ENCODE data around the gene FXR2. TPM values are rescaled to one million over a fixed set of nuclear protein-coding genes. Genes with fewer than 3 reads are reported as not detected.
A peak's percentile ranks its signal among the peaks of the same experiment; 100 is the strongest.

Gene FXR2
- total and polyA plus RNA-seq, 10 of the 15 experiments (the other 5 are each of a cell fraction or from before 2014, with no cell fraction given): 1.6 to 33.3 (median 22.0) TPM

GRCh38 chr17:7561028-7561575 is 53.6 kb downstream of the FXR2 start (continued):
- TF ChIP-seq NFXL1 (IDR thresholded peaks at IDR 0.05; ENCODE audit: borderline replicate concordance) (no peak), NBN (IDR thresholded peaks at IDR 0.05) (peak; percentile 82; the same call in 1 of the 2 replicates), RELA (IDR thresholded peaks at IDR 0.05; ENCODE audit: borderline replicate concordance, partially characterized antibody) (peak; percentile 37)

DNA sequence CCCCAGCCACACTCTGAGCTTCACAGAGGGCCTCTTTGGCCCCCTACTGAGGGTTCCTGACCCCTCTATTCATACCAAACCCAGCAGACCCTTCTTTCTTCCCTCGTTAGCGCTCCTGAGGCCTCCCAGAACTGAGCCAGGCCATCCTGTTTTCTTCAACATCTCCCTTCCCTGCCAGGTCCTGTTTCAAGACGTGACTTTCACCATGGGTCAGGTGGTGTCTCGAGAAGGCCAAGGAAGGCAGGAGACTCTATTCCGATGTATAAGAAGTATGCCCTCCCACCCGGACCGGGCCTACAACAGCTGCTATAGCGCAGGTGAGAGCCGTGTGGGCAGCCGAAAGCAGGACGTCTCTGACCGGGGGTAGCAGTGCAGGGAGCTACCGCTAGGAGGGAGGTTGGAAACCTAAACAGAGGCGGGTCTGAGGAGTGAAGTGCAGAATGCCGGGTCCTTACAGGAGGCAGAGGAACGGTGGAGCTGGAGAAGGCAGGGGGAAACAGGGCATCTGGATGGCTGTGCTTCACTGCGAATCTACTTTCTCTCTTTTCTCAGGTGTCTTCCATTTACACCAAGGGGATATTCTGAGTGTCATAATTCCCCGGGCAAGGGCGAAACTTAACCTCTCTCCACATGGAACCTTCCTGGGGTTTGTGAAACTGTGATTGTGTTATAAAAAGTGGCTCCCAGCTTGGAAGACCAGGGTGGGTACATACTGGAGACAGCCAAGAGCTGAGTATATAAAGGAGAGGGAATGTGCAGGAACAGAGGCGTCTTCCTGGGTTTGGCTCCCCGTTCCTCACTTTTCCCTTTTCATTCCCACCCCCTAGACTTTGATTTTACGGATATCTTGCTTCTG is 54.3 kb downstream of the FXR2 start:
- Histone ChIP-seq H3K4me1 (ENCODE audit: control insufficient read depth, insufficient read depth, low read length) (peaks cover 37% of the 10 kb centered on the region), H2AFZ (ENCODE audit: control insufficient read depth, low read depth, low read length) (peak overlapping the region; percentile 52), H3K4me2 (ENCODE audit: control insufficient read depth, insufficient read depth) (peak overlapping the region; percentile 92), H3K4me3 (peak overlapping the region; percentile 92; the same call in 1 of the 2 replicates), H3K9ac (ENCODE audit: control insufficient read depth, insufficient read depth, low read length) (peak overlapping the region; percentile 18; the same call in 1 of the 2 replicates), H3K36me3 (ENCODE audit: control insufficient read depth in 2 of 2, insufficient read depth in 2 of 2, low read length in 1 of 2) (peaks cover 7 to 10% of the 10 kb centered on the region in 2 experiments; a peak in 3 of 4 replicates), H3K79me2 (ENCODE audit: control insufficient read depth, insufficient read depth, low read length) (peaks cover 32% of the 10 kb centered on the region), H3K27ac (ENCODE audit: control insufficient read depth, insufficient read depth) (0 out of 2 replicates have a peak overlapping the region, but pooled peaks have one; percentile 2), H4K20me1 (ENCODE audit: control insufficient read depth, insufficient read depth) (no peaks in the 10 kb centered on the region), H3K9me3 (replicated peaks; ENCODE audit: control insufficient read depth, insufficient read depth, low read length) (no peaks in the 10 kb centered on the region), H3K27me3 (replicated peaks in 1 of 2; ENCODE audit: control insufficient read depth in 2 of 2, insufficient read depth in 2 of 2, low read length in 1 of 2) (no peaks in the 10 kb centered on the region)
- ChIA-PET RAD21 (ENCODE audit: unreplicated experiment) (interaction anchor here (0.6 to 4.9 kb wide), 33 partner anchors 8 to 279 kb away, joined by 3 to 84 read pairs (median 5); partner anchors contain the start of genes ACAP1, CD68, CHRNB1 and FGF11), POLR2A (interaction anchor here (0.5 to 4.2 kb wide), 20 partner anchors 8 to 231 kb away, joined by 3 to 36 read pairs (median 4); partner anchors contain the start of genes CD68, NEURL4, POLR2A and TMEM102), SMC1A (ENCODE audit: uncharacterized antibody, unreplicated experiment) (interaction anchor here (0.8 to 4.9 kb wide), 36 partner anchors 8 to 252 kb away, joined by 3 to 67 read pairs (median 5); partner anchors contain the start of genes CD68, TMEM102, TMEM95 and TNFSF12), CTCF (interaction anchor here (0.6 to 6.2 kb wide), 49 partner anchors 8 to 282 kb away, joined by 3 to 192 read pairs (median 6); partner anchors contain the start of genes ACAP1, CD68, CHRNB1 and FGF11)
- DNase-seq (ENCODE audit: low read depth, low spot score) (no peak), ATAC-seq (peak; percentile 73), FAIRE-seq (peak; percentile 81)
- in situ Hi-C loops (cut with MboI) (loop anchor here (25.0 kb wide), 1 partner anchor 523 kb away; the partner anchor contains the start of genes SLC16A11 and SLC16A13), intact Hi-C loops (cut with micrococcal nuclease; ENCODE audit: unreplicated experiment) (loop anchor here (1.0 to 5.0 kb wide), 6 partner anchors 12 to 204 kb away; partner anchors contain the start of genes FGF11 and TMEM102)
- no TSS peak for BruUV-seq (replicated peaks)
- WGBS (ENCODE audit: insufficient coverage, insufficient replicate concordance, low lambda C conversion rate, missing lambda C conversion rate): 19% methylated on average over 22 of the region's 22 CpGs
- TF ChIP-seq EED (IDR thresholded peaks at IDR 0.05; ENCODE audit: low read depth) (peak; percentile 35; the same call in 1 of the 2 replicates), SIN3A (IDR thresholded peaks at IDR 0.05; ENCODE audit: low read depth, low read length) (no peak), RB1 (IDR thresholded peaks at IDR 0.05; ENCODE audit: borderline replicate concordance) (no peak), SMAD1 (IDR thresholded peaks at IDR 0.05; ENCODE audit: low read depth, partially characterized antibody) (no peak), BHLHE40 (IDR thresholded peaks at IDR 0.05; ENCODE audit: borderline replicate concordance in 1 of 2, low read depth in 2 of 2, low read length in 1 of 2) (peak in 1 of 2 experiments; percentile 22; a peak in 1 of 4 replicates), FOS (IDR thresholded peaks at IDR 0.05; ENCODE audit: borderline replicate concordance, extremely low read depth, insufficient read length) (no peak), NRF1 (conservative IDR thresholded peaks at IDR 0.05; ENCODE audit: low read depth, low read length) (no peak), TCF12 (IDR thresholded peaks at IDR 0.05; ENCODE audit: low read depth, low read length) (0 out of 2 replicates have a peak, but pooled peaks have one; percentile 59), SMARCA5 (IDR thresholded peaks at IDR 0.05) (peak; percentile 70; the same call in 1 of the 2 replicates), KLF5 (IDR thresholded peaks at IDR 0.05; ENCODE audit: partially characterized antibody) (no peak), MEF2A (IDR thresholded peaks at IDR 0.05; ENCODE audit: insufficient read depth, low read depth, low read length) (no peak), MLLT1 (IDR thresholded peaks at IDR 0.05) (0 out of 2 replicates have a peak, but pooled peaks have one; percentile 12)
- TF ChIP-seq, protein P1, sequence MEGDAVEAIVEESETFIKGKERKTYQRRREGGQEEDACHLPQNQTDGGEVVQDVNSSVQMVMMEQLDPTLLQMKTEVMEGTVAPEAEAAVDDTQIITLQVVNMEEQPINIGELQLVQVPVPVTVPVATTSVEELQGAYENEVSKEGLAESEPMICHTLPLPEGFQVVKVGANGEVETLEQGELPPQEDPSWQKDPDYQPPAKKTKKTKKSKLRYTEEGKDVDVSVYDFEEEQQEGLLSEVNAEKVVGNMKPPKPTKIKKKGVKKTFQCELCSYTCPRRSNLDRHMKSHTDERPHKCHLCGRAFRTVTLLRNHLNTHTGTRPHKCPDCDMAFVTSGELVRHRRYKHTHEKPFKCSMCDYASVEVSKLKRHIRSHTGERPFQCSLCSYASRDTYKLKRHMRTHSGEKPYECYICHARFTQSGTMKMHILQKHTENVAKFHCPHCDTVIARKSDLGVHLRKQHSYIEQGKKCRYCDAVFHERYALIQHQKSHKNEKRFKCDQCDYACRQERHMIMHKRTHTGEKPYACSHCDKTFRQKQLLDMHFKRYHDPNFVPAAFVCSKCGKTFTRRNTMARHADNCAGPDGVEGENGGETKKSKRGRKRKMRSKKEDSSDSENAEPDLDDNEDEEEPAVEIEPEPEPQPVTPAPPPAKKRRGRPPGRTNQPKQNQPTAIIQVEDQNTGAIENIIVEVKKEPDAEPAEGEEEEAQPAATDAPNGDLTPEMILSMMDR (IDR thresholded peaks at IDR 0.05 in 2 of 3, conservative IDR thresholded peaks at IDR 0.05 in 1 of 3; ENCODE audit: control insufficient read depth in 2 of 3, extremely low read depth in 1 of 3, insufficient read depth in 1 of 3, low read depth in 3 of 3, low read length in 3 of 3): peak; percentile 68 to 93 (median 83)
